Natural killer cell (primary cell): ENCODE results near the gene SLC4A4. TPM values are rescaled to one million over a fixed set of nuclear protein-coding genes. Genes with fewer than 3 reads are reported as not detected.

Source experiments
- ATAC-seq, 3 donors: fragments of 150-1000 bp in 2 of 3; fragments of 200-7000 bp in 1 of 3; cut with Tn5 transposase; 1 replicate in 1 of 3; 2 replicates in 2 of 3; pipeline ENCODE4 v1.10.0; 2021; ENCODE audit warnings: mild to moderate bottlenecking in 2 of 3, moderate library complexity in 2 of 3
- DNase-seq, 2 donors: peaks; one replicate each; pipeline versions ENCODE4 v3.0.0 to v3.0.0-alpha.2; 2013 to 2021; ENCODE audit warnings: mixed read lengths in 1 of 2
- H3K27ac ChIP-seq: one replicate; pipeline ENCODE4 v1.5.1; 2013; ENCODE audit warnings: mild to moderate bottlenecking, low read length
- H3K27me3 ChIP-seq: one replicate; pipeline ENCODE4 v1.6.1; 2013; ENCODE audit warnings: low read length; ENCODE audit not compliant: control insufficient read depth, insufficient read depth
- H3K36me3 ChIP-seq: one replicate; pipeline ENCODE4 v1.6.1; 2013; ENCODE audit warnings: low read length; ENCODE audit not compliant: control insufficient read depth, insufficient read depth
- H3K4me1 ChIP-seq: one replicate; pipeline ENCODE4 v1.6.1; 2013; ENCODE audit warnings: low read length; ENCODE audit not compliant: control insufficient read depth, insufficient read depth
- H3K4me3 ChIP-seq: one replicate; pipeline ENCODE4 v1.5.1; 2013; ENCODE audit warnings: low read length
- H3K9me3 ChIP-seq: one replicate; pipeline ENCODE4 v1.6.1; 2013; ENCODE audit warnings: low read length; ENCODE audit not compliant: control insufficient read depth, insufficient read depth
- H3K27ac Mint-ChIP-seq, 2 donors: one replicate each; pipeline ENCODE4 v1.8.0; 2022; ENCODE audit warnings: mild to moderate bottlenecking in 2 of 2, mixed read lengths in 2 of 2, moderate library complexity in 1 of 2
- H3K27me3 Mint-ChIP-seq, 2 donors: one replicate each; pipeline ENCODE4 v1.8.0; 2022; ENCODE audit warnings: low read depth in 2 of 2, mixed read lengths in 2 of 2
- H3K36me3 Mint-ChIP-seq: one replicate; pipeline ENCODE4 v1.8.0; 2022; ENCODE audit warnings: mixed read lengths
- H3K4me1 Mint-ChIP-seq, 2 donors: one replicate each; pipeline ENCODE4 v1.8.0; 2022; ENCODE audit warnings: mixed read lengths in 2 of 2
- H3K4me3 Mint-ChIP-seq: one replicate; pipeline ENCODE4 v1.8.0; 2022; ENCODE audit warnings: mild to moderate bottlenecking, moderate library complexity, mixed read lengths
- H3K9me3 Mint-ChIP-seq, 2 donors: one replicate each; pipeline ENCODE4 v1.8.0; 2022; ENCODE audit warnings: mixed read lengths in 2 of 2
- CTCF ChIP-seq: fragments of 200-600 bp; IDR thresholded peaks from one replicate; pipeline ENCODE4 v1.8.0; 2022; ENCODE audit warnings: antibody characterized with exemption
- WGBS: methylation state at CpG from one replicate; pipeline ENCODE4 v1.1.7; 2013; ENCODE audit warnings: missing lambda C conversion rate; ENCODE audit not compliant: insufficient coverage; 5-methylcytosine and 5-hydroxymethylcytosine counted together
- intact Hi-C: fragments of 100-400 bp; cut with micrococcal nuclease; formaldehyde crosslinking; loops from one replicate; pipeline ENCODE4 v1.14.2; 2022
- total RNA-seq, 4 donors: library from RNA; stranded (reverse); fragments of 120-200 nt in 1 of 4; gene quantifications; one replicate each; pipeline versions ENCODE4 v1.2.3 to v1.2.4, GENCODE V29; 2013 to 2022

Gene SLC4A4
- total RNA-seq, 3 donors from 2014 or later (not counting 1 experiment from before 2014, with no cell fraction given) = 17.9 to 20.4 (median 19.1) TPM

- H3K4me3 Mint-ChIP-seq = no peak overlapping the region
- intact Hi-C loops = no loop called here
- H3K9me3 Mint-ChIP-seq = peaks cover 0 to 3% of the 10 kb centered on the region in 2 donors
- H3K27me3 Mint-ChIP-seq = no peaks in the 10 kb centered on the region
- peaks cover 7% of the 10 kb centered on the region for H3K36me3 Mint-ChIP-seq
- no peak for DNase-seq
- Histone ChIP-seq H3K9me3 (no peaks in the 10 kb centered on the region), H3K4me1 (no peaks in the 10 kb centered on the region), H3K27ac (no peak overlapping the region), H3K27me3 (no peaks in the 10 kb centered on the region), H3K4me3 (no peak overlapping the region), H3K36me3 (peaks cover 8% of the 10 kb centered on the region)
- no peak overlapping the region for H3K27ac Mint-ChIP-seq
- WGBS = no CpG with 5 or more reads among the region's 2 CpGs
- ATAC-seq = no peak
- no peaks in the 10 kb centered on the region for H3K4me1 Mint-ChIP-seq
- TF ChIP-seq CTCF = no peak
These were observed 135.9 kb downstream of the SLC4A4 start for GRCh38 chr4:71474731-71475130.

- Histone ChIP-seq H3K9me3 (no peaks in the 10 kb centered on the region), H3K27ac (no peak overlapping the region), H3K4me1 (no peaks in the 10 kb centered on the region), H3K27me3 (no peaks in the 10 kb centered on the region), H3K4me3 (no peak overlapping the region), H3K36me3 (peaks cover 5% of the 10 kb centered on the region)
- no peak overlapping the region for H3K27ac Mint-ChIP-seq
- intact Hi-C loops = no loop called here
- no peak overlapping the region for H3K4me3 Mint-ChIP-seq
- no peak for TF ChIP-seq CTCF
- peaks cover 7% of the 10 kb centered on the region for H3K36me3 Mint-ChIP-seq
- H3K9me3 Mint-ChIP-seq = peaks cover 0 to 3% of the 10 kb centered on the region in 2 donors
- no peak for DNase-seq
- no peaks in the 10 kb centered on the region for H3K27me3 Mint-ChIP-seq
- H3K4me1 Mint-ChIP-seq = no peaks in the 10 kb centered on the region
- no peak for ATAC-seq
- WGBS = 97% methylated on average over 2 of the region's 3 CpGs
These were observed 137.4 kb downstream of the SLC4A4 start for GRCh38 chr4:71476240-71476639.

GRCh38 chr4:71486550-71487343 is 147.9 kb downstream of the SLC4A4 start:
- no peak overlapping the region for H3K4me3 Mint-ChIP-seq
- WGBS = 97% methylated on average over 2 of the region's 4 CpGs
- intact Hi-C loops = no loop called here
- DNase-seq (no peak), ATAC-seq (no peak)
- Histone ChIP-seq H3K4me3 (no peak overlapping the region), H3K36me3 (no peaks in the 10 kb centered on the region), H3K27ac (no peak overlapping the region), H3K4me1 (no peaks in the 10 kb centered on the region), H3K9me3 (no peaks in the 10 kb centered on the region), H3K27me3 (no peaks in the 10 kb centered on the region)
- TF ChIP-seq CTCF = no peak
- H3K27me3 Mint-ChIP-seq = no peaks in the 10 kb centered on the region
- no peak overlapping the region for H3K27ac Mint-ChIP-seq
- H3K36me3 Mint-ChIP-seq = no peaks in the 10 kb centered on the region
- H3K4me1 Mint-ChIP-seq = peaks cover 0 to 9% of the 10 kb centered on the region in 2 donors
- H3K9me3 Mint-ChIP-seq = no peaks in the 10 kb centered on the region
